H1 (cell line): ENCODE measurements around the gene GLRX5. TPM values are rescaled to one million over a fixed set of nuclear protein-coding genes. Genes with fewer than 3 reads are reported as not detected.

ENCODE experiments used
- ASH2L ChIP-seq: fragments of 200-600, 300-600 bp; sonication (generic); IDR thresholded peaks from one replicate; pipeline ENCODE4 v1.7.1; 2017; ENCODE audit warnings: low read length
- CHD7 ChIP-seq: fragments of 300-600 bp; sonication (generic); IDR thresholded peaks from 2 replicates; pipeline ENCODE4 v1.7.1; 2012; ENCODE audit warnings: low read length, moderate library complexity, mild to moderate bottlenecking, inconsistent platforms; ENCODE audit not compliant: insufficient replicate concordance
- CTBP2 ChIP-seq: IDR thresholded peaks from 2 replicates; pipeline ENCODE4 v1.7.0; 2011; ENCODE audit warnings: borderline replicate concordance, mild to moderate bottlenecking, moderate library complexity, mixed read lengths, low read length; ENCODE audit not compliant: insufficient read depth, insufficient read length
- EZH2 ChIP-seq: fragments of 200-600 bp; sonication (generic); IDR thresholded peaks from 2 replicates; pipeline ENCODE4 v1.7.1; 2012; ENCODE audit warnings: low read depth, mild to moderate bottlenecking, moderate library complexity, low read length, inconsistent platforms; ENCODE audit not compliant: severe bottlenecking
- MAX ChIP-seq: IDR thresholded peaks from 2 replicates; pipeline ENCODE4 v1.6.1; 2012; ENCODE audit warnings: inconsistent platforms
- PHF8 ChIP-seq: fragments of 200-600 bp; sonication (generic); conservative IDR thresholded peaks from 2 replicates; pipeline ENCODE4 v1.7.1; 2012; ENCODE audit warnings: low read depth, mild to moderate bottlenecking, inconsistent platforms, low read length, moderate library complexity
- RNF2 ChIP-seq: fragments of 200-900, 300-1000 bp; sonication (generic); IDR thresholded peaks from 2 replicates; pipeline ENCODE4 v1.7.1; 2016; ENCODE audit warnings: borderline replicate concordance, low read depth, mild to moderate bottlenecking, antibody characterized with exemption, low read length; ENCODE audit not compliant: poor library complexity, severe bottlenecking; ENCODE audit errors: missing control alignments
- TEAD4 ChIP-seq: IDR thresholded peaks from 2 replicates; pipeline ENCODE4 v1.6.1; 2012; ENCODE audit warnings: low read depth, low read length, inconsistent platforms, mixed read lengths
- polyA plus RNA-seq, 7 experiments: library from polyadenylated mRNA; depleted of rRNA in 3 of 7; stranded (reverse) in 5 of 7; unstranded in 2 of 7; fragments of >200 nt in 5 of 7; fragments of 200-250 nt in 2 of 7; gene quantifications; 1 replicate in 5 of 7; 2 replicates in 1 of 7; 4 replicates in 1 of 7; pipeline versions ENCODE4 v1.2.1 to v1.2.3, GENCODE V29; 2011 to 2013; ENCODE audit warnings: missing spikeins in 2 of 7, mixed read lengths in 2 of 7
- total RNA-seq: library from RNA; stranded (reverse); fragmentation: NEBNext Ultra II Directional; extraction: Animal tissue kit (Norgen Biotek cat#: 25700); gene quantifications from 2 replicates; pipeline ENCODE4 v1.2.1, GENCODE V29; 2021

GLRX5 gene
- total and polyA plus RNA-seq, 2 of the 8 experiments (the other 6 are each of a cell fraction or from before 2014, with no cell fraction given), result 70.1 to 88.8 TPM

- TF ChIP-seq CHD7 (no peak), TEAD4 (no peak), ASH2L (no peak), CTBP2 (no peak), PHF8 (no peak), EZH2 (no peak), RNF2 (no peak), MAX (no peak)
Measured at GRCh38 chr14:95511687-95512086, 23.2 kb upstream of the GLRX5 start (continued).
